SK-N-MC (cell line): Measurements from ENCODE around the gene RAMAC.

Experiments
- EZH2 ChIP-seq: fragments of 200-600 bp; sonication (generic); IDR thresholded peaks from one replicate; pipeline ENCODE4 v1.6.1; 2017; ENCODE audit warnings: antibody characterized with exemption
- FOXP2 ChIP-seq: optimal IDR thresholded peaks from 2 replicates; pipeline ENCODE3; 2011; ENCODE audit warnings: mild to moderate bottlenecking, moderate library complexity; ENCODE audit not compliant: insufficient read depth; ENCODE audit errors: extremely low read length, control extremely low read depth
- POLR2AphosphoS5 ChIP-seq: IDR thresholded peaks from 2 replicates; pipeline ENCODE4 v1.6.1; 2012; ENCODE audit warnings: mild to moderate bottlenecking, low read depth, low read length, borderline replicate concordance

- no peak for TF ChIP-seq POLR2AphosphoS5
- no peak for TF ChIP-seq FOXP2
- TF ChIP-seq EZH2 = no peak
These were observed 25.2 kb upstream of the RAMAC start for GRCh38 chr15:82960766-82961165.
